Mammary epithelial cell (primary cell): Measurements from ENCODE around the gene ZNF117.

ENCODE experiments used
- EZH2 ChIP-seq: IDR thresholded peaks from 2 replicates; pipeline ENCODE4 v1.6.1; 2012; ENCODE audit warnings: low read length, inconsistent platforms, borderline replicate concordance
- TF ChIP-seq, protein P1 (sequence below), 2 donors: IDR thresholded peaks in 1 of 2; conservative IDR thresholded peaks in 1 of 2; 2 replicates each; pipeline ENCODE4 v1.5.1; 2011 to 2012; ENCODE audit warnings: inconsistent platforms in 2 of 2, low read length in 2 of 2, mild to moderate bottlenecking in 2 of 2, control low read depth in 1 of 2, low read depth in 1 of 2; ENCODE audit not compliant: insufficient read depth in 1 of 2; ENCODE audit errors: extremely low read depth in 1 of 2

DNA sequence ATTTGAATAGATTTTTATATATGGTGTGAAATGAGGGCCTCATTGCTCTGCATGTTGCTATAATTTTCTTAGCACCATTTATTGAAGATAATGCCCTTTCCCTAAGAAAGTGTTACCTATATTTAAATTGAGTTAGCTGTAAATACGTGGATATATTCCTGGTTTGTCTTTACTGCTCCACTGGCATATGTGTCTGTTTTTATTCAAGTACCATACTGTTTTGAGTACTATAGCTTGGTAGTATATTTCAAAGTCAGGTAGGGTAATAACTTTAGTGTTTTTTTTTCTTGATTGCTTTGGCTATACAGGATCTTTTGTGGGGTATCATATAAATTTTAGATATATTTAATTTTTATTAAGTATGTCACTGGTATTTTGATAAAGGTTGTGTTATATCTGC is 56.4 kb downstream of the ZNF117 start:
- TF ChIP-seq, protein P1, sequence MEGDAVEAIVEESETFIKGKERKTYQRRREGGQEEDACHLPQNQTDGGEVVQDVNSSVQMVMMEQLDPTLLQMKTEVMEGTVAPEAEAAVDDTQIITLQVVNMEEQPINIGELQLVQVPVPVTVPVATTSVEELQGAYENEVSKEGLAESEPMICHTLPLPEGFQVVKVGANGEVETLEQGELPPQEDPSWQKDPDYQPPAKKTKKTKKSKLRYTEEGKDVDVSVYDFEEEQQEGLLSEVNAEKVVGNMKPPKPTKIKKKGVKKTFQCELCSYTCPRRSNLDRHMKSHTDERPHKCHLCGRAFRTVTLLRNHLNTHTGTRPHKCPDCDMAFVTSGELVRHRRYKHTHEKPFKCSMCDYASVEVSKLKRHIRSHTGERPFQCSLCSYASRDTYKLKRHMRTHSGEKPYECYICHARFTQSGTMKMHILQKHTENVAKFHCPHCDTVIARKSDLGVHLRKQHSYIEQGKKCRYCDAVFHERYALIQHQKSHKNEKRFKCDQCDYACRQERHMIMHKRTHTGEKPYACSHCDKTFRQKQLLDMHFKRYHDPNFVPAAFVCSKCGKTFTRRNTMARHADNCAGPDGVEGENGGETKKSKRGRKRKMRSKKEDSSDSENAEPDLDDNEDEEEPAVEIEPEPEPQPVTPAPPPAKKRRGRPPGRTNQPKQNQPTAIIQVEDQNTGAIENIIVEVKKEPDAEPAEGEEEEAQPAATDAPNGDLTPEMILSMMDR (conservative IDR thresholded peaks at IDR 0.05 in 1 of 2, IDR thresholded peaks at IDR 0.05 in 1 of 2; ENCODE audit: extremely low read depth in 1 of 2, insufficient read depth in 1 of 2, low read depth in 1 of 2, low read length in 2 of 2): no peak
- TF ChIP-seq EZH2: no peak
